ENCODE data around the gene IFNLR1.

IFNLR1 gene

GRCh38 chr1:24147194-24147593, 39.9 kb downstream of the IFNLR1 start:
- no peak for DNase-seq (ENCODE audit: low spot score)

- no peak for DNase-seq (ENCODE audit: low spot score)
Observed at GRCh38 chr1:24142546-24143534, 44.2 kb downstream of the IFNLR1 start, which contains the start of gene IL22RA1. TSS of gene IL22RA1 (minus strand) at chr1:24143140. CDS start at chr1:24143082, 58 bp downstream.

- no peak for DNase-seq (ENCODE audit: low spot score)
Observed at GRCh38 chr1:24141311-24141997, 45.6 kb downstream of the IFNLR1 start.

DNA sequence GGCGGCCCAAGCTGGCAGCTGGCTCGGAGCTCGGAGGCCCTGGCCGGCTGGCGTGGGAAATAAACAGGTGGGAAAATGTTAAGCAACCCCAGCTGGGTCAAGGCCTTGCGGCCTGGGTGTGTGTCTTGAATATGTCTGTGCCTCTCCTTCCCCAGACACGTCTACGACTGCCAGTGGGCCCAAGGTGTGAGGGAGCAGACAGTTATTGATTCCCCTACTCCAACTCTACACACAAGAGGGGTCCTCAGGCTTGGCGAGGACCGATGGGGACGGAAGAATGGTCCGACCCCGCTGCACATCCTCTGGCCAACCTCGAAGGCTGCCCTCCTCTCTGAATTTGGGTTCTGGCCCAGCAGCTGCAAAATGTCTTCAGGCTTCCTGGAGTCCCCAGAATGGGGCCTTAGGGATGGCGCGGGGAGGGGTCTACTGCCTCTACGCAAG, 46.3 kb downstream of the IFNLR1 start:
- DNase-seq (ENCODE audit: low spot score) = no peak

DNA sequence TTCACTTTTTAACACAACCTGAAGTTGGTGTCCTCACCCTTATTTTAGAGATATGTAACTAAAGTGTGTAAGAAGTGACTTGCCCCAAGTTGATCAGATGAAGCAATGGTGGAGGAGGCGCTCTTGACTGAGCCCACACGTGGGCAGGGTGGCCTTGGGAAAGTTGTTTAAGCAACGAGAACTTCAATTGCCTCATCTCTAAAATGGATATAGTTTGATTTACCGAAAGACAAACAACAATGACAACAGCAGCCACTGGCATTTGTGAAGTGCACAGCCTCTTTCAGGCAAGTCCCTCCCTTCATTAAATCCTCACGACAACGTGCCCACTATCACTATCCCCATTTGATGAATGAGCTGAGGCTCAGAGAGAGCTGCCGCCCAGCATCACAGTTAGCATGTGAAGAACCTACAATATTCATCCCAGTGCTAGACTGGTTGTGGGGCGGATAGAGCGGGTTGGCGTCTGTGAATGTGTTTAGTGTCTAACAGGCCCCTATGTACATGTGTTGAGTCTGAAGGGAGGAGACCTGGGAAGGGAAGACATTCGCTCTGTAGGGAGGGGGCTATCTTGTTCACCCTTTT, 47.2 kb downstream of the IFNLR1 start:
- DNase-seq (ENCODE audit: low spot score) = no peak

GRCh38 chr1:24139222-24139489, 47.9 kb downstream of the IFNLR1 start:
- DNase-seq (ENCODE audit: low spot score) = no peak

- DNase-seq (ENCODE audit: low spot score) = no peak
Observed at GRCh38 chr1:24138476-24139221, 48.4 kb downstream of the IFNLR1 start.

DNA sequence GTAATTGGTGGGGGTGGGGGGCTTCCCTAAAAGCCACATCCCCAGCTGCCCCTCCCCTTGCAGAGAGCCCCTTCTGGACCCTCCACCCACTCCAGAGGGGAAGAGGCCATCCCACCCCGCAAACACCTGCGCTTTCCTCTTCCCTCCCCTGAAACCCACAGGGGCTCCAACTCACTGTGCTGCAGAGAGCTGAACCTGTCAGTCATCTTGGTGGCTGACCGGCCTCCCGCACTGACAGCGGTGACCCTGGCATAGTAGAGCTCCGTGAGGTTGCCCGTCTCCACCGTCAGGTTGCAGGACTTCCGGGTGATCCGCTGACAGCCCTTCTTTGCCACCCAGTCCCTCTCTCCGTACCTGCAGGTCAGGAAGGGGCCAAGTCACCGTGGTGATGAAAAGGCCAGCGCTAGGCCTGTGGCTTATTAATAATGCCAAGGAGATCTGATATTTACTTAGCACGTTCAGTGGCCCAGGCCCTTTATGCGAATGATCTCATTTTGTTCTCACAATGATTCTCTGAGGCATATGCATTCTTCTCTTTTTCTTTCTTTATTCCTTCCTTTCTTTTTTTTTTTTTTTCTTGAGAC, 50.0 kb downstream of the IFNLR1 start:
- DNase-seq (ENCODE audit: low spot score) = no peak

GRCh38 chr1:24134376-24134775, 52.7 kb downstream of the IFNLR1 start:
- no peak for DNase-seq (ENCODE audit: low spot score)

DNA sequence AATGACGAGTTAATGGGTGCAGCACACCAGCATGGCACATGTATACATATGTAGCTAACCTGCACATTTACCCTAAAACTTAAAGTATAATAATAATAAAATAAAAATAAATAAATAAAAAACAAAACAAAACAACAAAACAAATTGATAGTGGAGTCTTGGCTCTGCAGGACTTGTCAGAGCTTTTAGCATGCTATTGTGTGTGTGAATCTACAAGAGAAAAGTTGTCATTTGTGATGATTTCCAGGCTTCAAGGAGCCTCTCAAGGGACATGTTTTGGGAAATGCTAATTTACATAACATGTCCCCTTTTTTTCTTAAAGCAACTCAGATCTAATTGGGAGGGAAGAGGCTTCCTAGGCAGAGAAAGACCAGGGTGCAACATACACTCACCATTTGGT, 53.3 kb downstream of the IFNLR1 start:
- DNase-seq (ENCODE audit: low spot score) = no peak

GRCh38 chr1:24130385-24130784, 56.7 kb downstream of the IFNLR1 start:
- DNase-seq (ENCODE audit: low spot score) = no peak

DNA sequence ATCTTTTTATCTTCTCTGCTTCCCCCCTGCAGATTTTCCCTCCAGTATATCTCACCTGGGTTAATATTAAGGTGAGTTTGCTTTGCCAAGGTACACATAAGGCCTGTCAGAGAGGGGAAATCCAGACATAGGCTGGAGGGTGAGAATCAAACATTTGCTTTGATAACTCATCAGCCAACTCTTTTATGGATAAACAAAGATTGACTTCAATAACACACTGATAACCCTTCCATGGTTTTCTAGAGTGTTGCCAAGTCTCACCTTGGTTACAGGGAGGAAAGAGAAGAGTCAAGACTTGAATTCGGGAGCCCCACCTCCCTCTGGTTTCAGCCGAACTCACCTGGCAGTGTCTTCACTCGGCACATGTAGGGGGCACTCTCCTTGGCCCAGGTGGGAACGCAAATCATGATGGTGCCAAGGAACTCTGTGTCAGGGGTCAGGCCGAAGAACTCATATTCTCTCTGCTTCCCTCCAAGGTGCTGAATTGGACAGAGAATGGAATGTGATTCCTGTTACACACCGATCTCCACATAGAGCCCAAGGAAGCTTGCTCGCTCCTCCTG, 59.2 kb downstream of the IFNLR1 start:
- no peak for DNase-seq (ENCODE audit: low spot score)

GRCh38 chr1:24127134-24127800, 59.8 kb downstream of the IFNLR1 start:
- DNase-seq (ENCODE audit: low spot score) = no peak

DNA sequence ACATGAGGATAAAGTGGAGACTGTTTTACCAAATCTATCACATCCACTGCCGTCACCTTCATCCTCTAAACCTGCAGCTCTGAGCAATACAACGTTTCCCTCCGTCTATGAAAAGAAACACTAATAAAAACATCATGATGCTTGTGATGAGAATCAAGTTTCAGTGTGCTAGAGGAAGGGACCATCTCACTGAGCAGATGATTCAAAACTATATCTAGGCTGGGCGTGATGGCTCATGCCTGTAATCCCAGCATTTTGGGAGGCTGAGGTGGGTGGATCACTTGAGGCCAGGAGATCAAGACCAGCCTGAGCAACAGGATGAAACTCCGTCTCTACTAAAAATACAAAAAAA, 60.4 kb downstream of the IFNLR1 start:
- no peak for DNase-seq (ENCODE audit: low spot score)

DNA sequence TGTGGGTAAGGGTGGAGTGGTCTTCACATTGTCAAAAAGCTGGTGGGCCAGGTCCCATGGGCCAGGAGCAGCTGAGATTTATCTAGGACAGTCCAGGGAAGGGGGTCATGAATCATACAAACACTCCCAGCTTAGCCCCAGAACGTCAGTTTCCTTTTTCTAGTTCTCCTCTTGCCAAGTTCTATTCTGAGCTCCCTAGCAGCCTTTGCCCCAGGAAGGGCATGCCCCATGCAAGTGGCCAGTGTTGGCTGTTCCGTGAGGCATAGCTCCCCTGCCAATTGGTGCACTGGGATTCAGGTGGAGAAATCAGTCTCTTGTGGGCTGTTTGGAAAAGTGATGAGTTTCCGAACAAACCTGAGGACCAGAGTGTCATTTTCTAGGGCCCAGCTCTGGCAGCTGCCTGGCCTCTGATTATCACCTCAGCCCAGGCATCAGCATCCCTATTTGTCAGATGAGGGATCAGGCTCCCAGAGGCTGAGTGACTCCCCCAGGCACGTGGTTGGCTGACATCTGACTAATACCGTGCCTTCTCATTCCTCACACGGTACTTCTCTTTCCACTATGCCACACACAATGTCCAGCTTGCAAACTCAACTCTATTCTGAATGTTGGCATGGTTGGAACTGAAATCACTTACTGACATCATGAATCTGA, 60.9 kb downstream of the IFNLR1 start:
- no peak for DNase-seq (ENCODE audit: low spot score)

DNA sequence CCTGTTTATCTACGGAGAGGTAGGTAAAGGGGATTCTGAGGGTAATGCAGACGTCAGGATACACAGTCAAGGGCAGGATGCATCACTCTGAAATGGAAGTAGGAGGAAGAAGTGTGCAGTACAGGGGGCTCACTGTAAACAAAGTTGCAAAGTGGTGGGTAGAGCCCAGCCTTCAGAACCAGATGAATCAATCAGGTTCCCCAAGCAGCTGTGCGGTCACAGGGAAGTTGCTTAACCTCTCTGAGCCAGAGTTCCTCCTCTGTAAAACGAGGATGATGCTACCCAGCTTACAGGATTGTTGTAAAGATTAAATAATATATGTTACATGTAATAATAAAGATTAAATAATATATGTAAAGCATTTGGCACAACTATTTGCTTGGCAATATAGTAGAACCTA, 61.6 kb downstream of the IFNLR1 start:
- DNase-seq (ENCODE audit: low spot score) = no peak

- DNase-seq (ENCODE audit: low spot score) = no peak
Observed at GRCh38 chr1:24124980-24125379, 62.1 kb downstream of the IFNLR1 start.

- no peak for DNase-seq (ENCODE audit: low spot score)
Observed at GRCh38 chr1:24123611-24124010, 63.5 kb downstream of the IFNLR1 start.

- DNase-seq (ENCODE audit: low spot score) = no peak
Observed at GRCh38 chr1:24122776-24123175, 64.3 kb downstream of the IFNLR1 start.

GRCh38 chr1:24121406-24121805, 65.7 kb downstream of the IFNLR1 start:
- DNase-seq (ENCODE audit: low spot score) = no peak

DNA sequence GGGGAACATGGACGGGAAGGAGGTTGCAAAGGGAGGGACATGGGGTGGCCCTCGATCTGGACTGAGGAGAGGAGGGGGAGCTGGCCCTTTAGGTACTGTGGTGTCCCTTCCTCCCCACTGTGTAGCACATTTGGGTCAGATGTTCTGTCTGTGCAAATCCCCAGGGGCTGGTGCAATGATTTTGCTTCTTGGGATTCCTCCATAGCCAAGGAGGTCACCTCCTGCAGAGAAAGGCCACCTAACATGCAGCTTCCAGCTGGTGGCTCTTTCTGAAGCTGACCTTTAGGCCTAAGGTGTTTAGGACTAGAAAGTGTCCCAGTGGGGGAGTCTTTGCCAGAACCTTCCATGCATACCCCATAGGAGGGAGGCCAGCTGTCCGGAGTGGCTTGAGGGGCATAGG, 66.1 kb downstream of the IFNLR1 start:
- DNase-seq (ENCODE audit: low spot score) = no peak

Measured in hematopoietic multipotent progenitor cell treated with erythropoietin and hydrocortisone succinate and interleukin-3 and kit ligand, for 17 days (in vitro differentiated cells).